ENCODE results near the gene INO80E. TPM values are rescaled to one million over a fixed set of nuclear protein-coding genes. Genes with fewer than 3 reads are reported as not detected.

Gene INO80E
- total and polyA plus RNA-seq, 4 donors = 8.0 to 24.8 (median 17.2) TPM

DNA sequence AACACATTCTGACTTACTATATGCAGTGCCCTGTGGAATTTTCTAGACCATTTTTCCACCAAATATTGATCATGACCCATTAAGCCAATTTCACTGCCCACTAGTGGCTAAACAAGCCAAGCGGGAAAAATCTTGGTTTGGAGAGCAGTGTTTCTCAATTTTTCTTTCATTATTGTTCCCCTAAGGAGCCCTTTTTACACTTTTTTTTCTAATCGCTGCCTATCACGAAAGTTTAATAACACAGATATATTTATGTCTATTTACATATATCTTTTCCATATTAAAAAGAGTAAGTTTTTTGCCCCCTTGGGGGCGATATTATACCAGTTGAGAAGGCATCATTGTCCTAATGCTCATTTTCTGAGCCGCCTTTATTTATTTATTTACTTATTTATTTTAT lies 45.8 kb downstream of the INO80E start:
- 31% methylated on average over 5 of the region's 5 CpGs for WGBS
- Histone ChIP-seq H3K4me3 (ENCODE audit: low read depth in 1 of 3, low read length in 3 of 3) (no peak overlapping the region), H3K27ac (ENCODE audit: low read depth in 1 of 2, low read length in 2 of 2) (no peak overlapping the region), H3K4me1 (ENCODE audit: control insufficient read depth in 4 of 4, insufficient read depth in 4 of 4, low read length in 3 of 4) (no peaks in the 10 kb centered on the region), H3K36me3 (ENCODE audit: control insufficient read depth in 4 of 4, insufficient read depth in 3 of 4, low read depth in 1 of 4, low read length in 3 of 4) (no peaks in the 10 kb centered on the region), H3K9me3 (ENCODE audit: control insufficient read depth in 4 of 4, low read length in 3 of 4) (no peaks in the 10 kb centered on the region), H3K27me3 (ENCODE audit: control insufficient read depth in 4 of 4, insufficient read depth in 4 of 4, low read length in 3 of 4) (no peaks in the 10 kb centered on the region), H3K9ac (ENCODE audit: low read depth in 1 of 2, low read length in 2 of 2) (no peak overlapping the region)
- no peak for TF ChIP-seq RXRA (IDR thresholded peaks at IDR 0.05)
- no peak for TF ChIP-seq SP1 (IDR thresholded peaks at IDR 0.05)
- peak; percentile 59 to 67 for TF ChIP-seq RAD21 (IDR thresholded peaks at IDR 0.05)
- TF ChIP-seq REST (IDR thresholded peaks at IDR 0.05) = no peak
- no peak for TF ChIP-seq ZBTB33 (IDR thresholded peaks at IDR 0.05)
- no peak for TF ChIP-seq MAX (IDR thresholded peaks at IDR 0.05)
- no peak for TF ChIP-seq TAF1 (conservative IDR thresholded peaks at IDR 0.05)
- TF ChIP-seq HNF4G (IDR thresholded peaks at IDR 0.05) = no peak
- DNase-seq (ENCODE audit: low spot score) = no peak

GRCh38 chr16:30046178-30046577 lies 50.1 kb downstream of the INO80E start:
- H3K4me1 ChIP-seq (ENCODE audit: control insufficient read depth in 4 of 4, insufficient read depth in 4 of 4, low read length in 3 of 4) = no peaks in the 10 kb centered on the region
- TF ChIP-seq EGR1 (IDR thresholded peaks at IDR 0.05; ENCODE audit: low read depth in 2 of 2) (no peak), HNF4A (conservative IDR thresholded peaks at IDR 0.05) (no peak), GABPA (IDR thresholded peaks at IDR 0.05 in 1 of 2, conservative IDR thresholded peaks at IDR 0.05 in 1 of 2) (no peak), FOXA1 (IDR thresholded peaks at IDR 0.05) (no peak), SP1 (IDR thresholded peaks at IDR 0.05) (no peak), RAD21 (IDR thresholded peaks at IDR 0.05) (no peak), MAX (IDR thresholded peaks at IDR 0.05) (no peak), NR2F2 (IDR thresholded peaks at IDR 0.05) (no peak), CTCF (IDR thresholded peaks at IDR 0.05; ENCODE audit: low read depth, low read length, missing input control) (no peak), JUND (IDR thresholded peaks at IDR 0.05) (no peak), HNF4G (IDR thresholded peaks at IDR 0.05) (no peak)
- TF ChIP-seq, protein P1, sequence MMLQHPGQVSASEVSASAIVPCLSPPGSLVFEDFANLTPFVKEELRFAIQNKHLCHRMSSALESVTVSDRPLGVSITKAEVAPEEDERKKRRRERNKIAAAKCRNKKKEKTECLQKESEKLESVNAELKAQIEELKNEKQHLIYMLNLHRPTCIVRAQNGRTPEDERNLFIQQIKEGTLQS (IDR thresholded peaks at IDR 0.05) = no peak
- WGBS = 71% methylated on average over 8 of the region's 8 CpGs

More at GRCh38 chr16:30046178-30046577, 50.1 kb downstream of the INO80E start:
- Histone ChIP-seq H3K4me3 (ENCODE audit: low read depth in 1 of 3, low read length in 3 of 3) (no peak overlapping the region), H3K27ac (ENCODE audit: low read depth in 1 of 2, low read length in 2 of 2) (no peak overlapping the region), H3K9me3 (ENCODE audit: control insufficient read depth in 4 of 4, low read length in 3 of 4) (no peaks in the 10 kb centered on the region), H3K27me3 (ENCODE audit: control insufficient read depth in 4 of 4, insufficient read depth in 4 of 4, low read length in 3 of 4) (no peaks in the 10 kb centered on the region), H3K9ac (ENCODE audit: low read depth in 1 of 2, low read length in 2 of 2) (no peak overlapping the region), H3K36me3 (ENCODE audit: control insufficient read depth in 4 of 4, insufficient read depth in 3 of 4, low read depth in 1 of 4, low read length in 3 of 4) (no peaks in the 10 kb centered on the region)
- no peak for DNase-seq (ENCODE audit: low spot score)

Measured in liver (tissue), 9 donors.